ENCODE data around the gene BLTP3B.

The BLTP3B gene

GRCh38 chr12:100110276-100110675 lies 32.4 kb downstream of the BLTP3B start:
- DNase-seq (ENCODE audit: low read depth): no peak

DNA sequence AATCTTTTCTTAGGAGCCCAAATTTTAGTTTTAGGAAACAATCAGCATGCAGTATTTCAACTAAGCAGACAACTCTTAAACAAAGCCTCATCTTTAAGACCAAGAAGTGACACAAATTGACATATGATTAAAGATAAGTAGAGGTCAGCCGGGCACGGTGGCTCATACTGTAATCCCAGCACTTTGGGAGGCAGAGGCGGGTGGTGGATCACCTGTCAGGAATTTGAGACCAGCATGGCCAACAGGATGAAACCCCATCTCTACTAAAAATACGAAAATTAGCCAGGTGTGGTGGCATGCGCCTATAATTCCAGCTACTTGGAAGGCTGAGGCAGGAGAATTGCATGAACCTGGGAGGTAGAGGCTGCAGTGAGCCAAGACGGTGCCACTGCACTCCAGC lies 35.8 kb downstream of the BLTP3B start:
- no peak for DNase-seq (ENCODE audit: low read depth)

DNA sequence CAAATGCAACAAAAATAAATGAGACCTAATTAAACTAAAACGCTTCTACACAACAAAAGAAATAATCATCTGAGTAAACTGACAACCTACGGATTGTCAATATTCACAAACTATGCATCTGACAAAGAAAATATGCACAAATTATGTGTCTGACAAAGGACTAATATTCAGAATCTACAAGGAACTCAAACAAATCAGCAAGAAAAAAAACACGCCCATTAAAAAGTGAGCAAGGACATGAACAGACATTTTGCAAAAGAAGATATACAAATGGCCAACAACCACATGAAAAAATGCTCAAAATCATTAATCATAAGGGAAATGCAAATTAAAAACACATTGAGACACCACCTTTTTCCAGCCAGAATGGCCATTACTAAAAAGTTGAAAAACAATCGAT lies 37.0 kb downstream of the BLTP3B start:
- DNase-seq (ENCODE audit: low read depth): no peak

GRCh38 chr12:100101000-100101399 lies 41.7 kb downstream of the BLTP3B start:
- DNase-seq (ENCODE audit: low read depth): no peak
